Panc1 (cell line): Measurements from ENCODE around the gene KCNG2.

Source experiments
- POLR2AphosphoS5 ChIP-seq: IDR thresholded peaks from 2 replicates; pipeline ENCODE4 v1.6.1; 2012; ENCODE audit warnings: mild to moderate bottlenecking, low read depth, low read length, moderate library complexity
- TF ChIP-seq, protein P1 (sequence below): fragments of 450-650 bp; IDR thresholded peaks from 2 replicates; pipeline ENCODE4 v1.5.1; 2017; ENCODE audit warnings: mild to moderate bottlenecking

DNA sequence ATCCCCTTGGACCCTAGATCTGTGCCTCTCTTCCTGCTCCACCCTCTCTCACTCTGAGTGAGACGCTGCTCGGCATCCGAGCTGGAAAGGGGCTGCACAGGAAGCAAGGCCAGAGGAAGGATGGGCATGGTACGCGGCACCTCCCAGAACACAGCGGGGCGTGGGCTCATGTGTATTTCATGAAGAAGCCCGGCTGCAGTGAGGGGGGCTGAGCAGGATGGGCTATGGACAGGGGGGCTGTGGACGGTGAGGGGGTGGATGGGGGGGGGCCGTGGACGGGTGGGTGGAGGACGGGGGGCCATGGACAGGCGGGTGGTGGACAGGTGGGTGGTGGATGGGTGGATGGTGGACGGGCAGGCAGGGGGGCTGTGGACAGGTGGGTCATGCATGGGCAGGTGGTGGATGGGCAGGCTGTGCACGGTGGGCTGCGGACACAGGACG is 125.3 kb downstream of the KCNG2 start:
- TF ChIP-seq, protein P1, sequence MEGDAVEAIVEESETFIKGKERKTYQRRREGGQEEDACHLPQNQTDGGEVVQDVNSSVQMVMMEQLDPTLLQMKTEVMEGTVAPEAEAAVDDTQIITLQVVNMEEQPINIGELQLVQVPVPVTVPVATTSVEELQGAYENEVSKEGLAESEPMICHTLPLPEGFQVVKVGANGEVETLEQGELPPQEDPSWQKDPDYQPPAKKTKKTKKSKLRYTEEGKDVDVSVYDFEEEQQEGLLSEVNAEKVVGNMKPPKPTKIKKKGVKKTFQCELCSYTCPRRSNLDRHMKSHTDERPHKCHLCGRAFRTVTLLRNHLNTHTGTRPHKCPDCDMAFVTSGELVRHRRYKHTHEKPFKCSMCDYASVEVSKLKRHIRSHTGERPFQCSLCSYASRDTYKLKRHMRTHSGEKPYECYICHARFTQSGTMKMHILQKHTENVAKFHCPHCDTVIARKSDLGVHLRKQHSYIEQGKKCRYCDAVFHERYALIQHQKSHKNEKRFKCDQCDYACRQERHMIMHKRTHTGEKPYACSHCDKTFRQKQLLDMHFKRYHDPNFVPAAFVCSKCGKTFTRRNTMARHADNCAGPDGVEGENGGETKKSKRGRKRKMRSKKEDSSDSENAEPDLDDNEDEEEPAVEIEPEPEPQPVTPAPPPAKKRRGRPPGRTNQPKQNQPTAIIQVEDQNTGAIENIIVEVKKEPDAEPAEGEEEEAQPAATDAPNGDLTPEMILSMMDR = no peak
- TF ChIP-seq POLR2AphosphoS5 = no peak
